GM12878 (cell line): ENCODE measurements around the gene HEXIM1. TPM values are rescaled to one million over a fixed set of nuclear protein-coding genes. Genes with fewer than 3 reads are reported as not detected.

Source experiments
- ATAC-seq: fragments of 200-7000 bp; cut with Tn5 transposase; 3 replicates; pipeline ENCODE4 v1.9.1; 2020; ENCODE audit warnings: mild to moderate bottlenecking, moderate library complexity
- BruUV-seq: library from RNA; stranded (reverse); fragments of 400-500 nt; replicated peaks from 2 replicates; lab custom pipeline; 2021; lab: Mats Ljungman, UMichigan
- CTCF ChIA-PET: fragments of 300-600 bp; sonication (Branson Sonifier 250); formaldehyde crosslinking; extraction: SDS; loops from one replicate; lab custom pipeline; 2021; ENCODE audit warnings: inconsistent platforms; lab: Yijun Ruan, JAX
- POLR2A ChIA-PET: fragments of 350-600 bp; formaldehyde crosslinking; extraction: SDS; loops from one replicate; lab custom pipeline; 2021; ENCODE audit warnings: inconsistent platforms; lab: Charles Lee
- RAD21 ChIA-PET: fragments of 300-600 bp; sonication (Branson Sonifier 250); formaldehyde crosslinking; loops from one replicate; lab custom pipeline; 2023; ENCODE audit warnings: antibody characterized with exemption; ENCODE audit not compliant: unreplicated experiment; lab: Charles Lee
- SMC1A ChIA-PET: fragments of 300-600 bp; sonication (Branson Sonifier 250); formaldehyde crosslinking; loops from one replicate; lab custom pipeline; 2023; ENCODE audit not compliant: unreplicated experiment, uncharacterized antibody; lab: Charles Lee
- DNase-seq: peaks from one replicate; pipeline ENCODE4 v3.0.0-alpha.2; 2011; ENCODE audit warnings: low read depth, low spot score
- FAIRE-seq: peaks from 3 replicates; lab custom pipeline; 2011; peaks lifted over from hg19 to GRCh38; lab: Jason Lieb, UNC
- H2AFZ ChIP-seq: 2 replicates; pipeline ENCODE4 v1.6.0; 2011; ENCODE audit warnings: low read depth, low read length, control low read depth; ENCODE audit not compliant: control insufficient read depth
- H3K27ac ChIP-seq: 2 replicates; pipeline ENCODE4 v1.5.1; 2011; ENCODE audit warnings: control low read depth; ENCODE audit not compliant: control insufficient read depth, insufficient read depth
- H3K27me3 ChIP-seq, 2 experiments: replicated peaks in 1 of 2; 2 replicates each; pipeline versions ENCODE4 v1.6.0 to v1.6.1; 2011; ENCODE audit warnings: low read length in 1 of 2; ENCODE audit not compliant: control insufficient read depth in 2 of 2, insufficient read depth in 2 of 2
- H3K36me3 ChIP-seq, 2 experiments: 2 replicates each; pipeline ENCODE4 v1.5.1; 2011; ENCODE audit warnings: low read length in 1 of 2; ENCODE audit not compliant: control insufficient read depth in 2 of 2, insufficient read depth in 2 of 2
- H3K4me1 ChIP-seq: 2 replicates; pipeline ENCODE4 v1.6.1; 2011; ENCODE audit warnings: mild to moderate bottlenecking, low read length, moderate library complexity, mixed read lengths; ENCODE audit not compliant: control insufficient read depth, insufficient read depth
- H3K4me2 ChIP-seq: 2 replicates; pipeline ENCODE4 v1.6.0; 2011; ENCODE audit warnings: control low read depth; ENCODE audit not compliant: control insufficient read depth, insufficient read depth
- H3K4me3 ChIP-seq: fragments of 200-600 bp; sonication (generic); 2 replicates; pipeline ENCODE4 v1.5.1; 2016
- H3K79me2 ChIP-seq: 2 replicates; pipeline ENCODE4 v1.6.0; 2011; ENCODE audit warnings: low read length; ENCODE audit not compliant: control insufficient read depth, insufficient read depth
- H3K9ac ChIP-seq: 2 replicates; pipeline ENCODE4 v1.8.0; 2011; ENCODE audit warnings: low read length, control low read depth, mixed read lengths; ENCODE audit not compliant: control insufficient read depth, insufficient read depth
- H3K9me3 ChIP-seq: replicated peaks from 3 replicates; pipeline ENCODE4 v1.5.1; 2011; ENCODE audit warnings: mild to moderate bottlenecking, low read length; ENCODE audit not compliant: control insufficient read depth, insufficient read depth
- H4K20me1 ChIP-seq: 2 replicates; pipeline ENCODE4 v1.6.0; 2011; ENCODE audit not compliant: control insufficient read depth, insufficient read depth
- POLR2AphosphoS2 ChIP-seq: IDR thresholded peaks from 2 replicates; pipeline ENCODE4 v1.6.1; 2011; ENCODE audit warnings: low read depth, mild to moderate bottlenecking, low read length, improper control_type of control experiment, moderate library complexity
- POLR2AphosphoS5 ChIP-seq: IDR thresholded peaks from 2 replicates; pipeline ENCODE4 v1.6.1; 2011; ENCODE audit warnings: mild to moderate bottlenecking, low read length, inconsistent platforms
- SPI1 ChIP-seq: IDR thresholded peaks from 2 replicates; pipeline ENCODE4 v1.6.1; 2011; ENCODE audit warnings: low read depth, mild to moderate bottlenecking, low read length, moderate library complexity, borderline replicate concordance; ENCODE audit not compliant: insufficient read depth
- ZNF274 ChIP-seq: IDR thresholded peaks from one replicate; pipeline ENCODE4 v1.8.0; 2011; ENCODE audit not compliant: insufficient read length, insufficient read depth
- WGBS: methylation state at CpG from one replicate; pipeline ENCODE4 v1.1.6; 2016; ENCODE audit warnings: low lambda C conversion rate; ENCODE audit not compliant: insufficient replicate concordance, insufficient coverage; ENCODE audit errors: missing lambda C conversion rate; 5-methylcytosine and 5-hydroxymethylcytosine counted together
- in situ Hi-C: fragments of 300-500 bp; cut with MboI; formaldehyde crosslinking; loops from 9 replicates; pipeline ENCODE4 v1.14.3; 2018; ENCODE audit warnings: mixed read lengths
- intact Hi-C: fragments of 100-400 bp; cut with micrococcal nuclease; formaldehyde crosslinking; loops from one replicate; pipeline ENCODE4 v1.14.2; 2022; ENCODE audit not compliant: unreplicated experiment
- polyA plus RNA-seq, 11 experiments: library from polyadenylated mRNA; depleted of rRNA in 4 of 11; unstranded in 6 of 11; stranded (reverse) in 5 of 11; fragments of >200 nt; fragmentation: Nextera tagmentation in 4 of 11; fragmentation: Illumina TruSeq in 1 of 11; extraction: Ambion mirVana in 4 of 11; extraction: Trizol in 1 of 11; gene quantifications; 1 replicate in 1 of 11; 2 replicates in 10 of 11; pipeline versions ENCODE4 v1.2.1 to v1.2.3, GENCODE V29; 2011 to 2016; ENCODE audit warnings: inconsistent platforms in 2 of 11, missing spikeins in 2 of 11, low read depth in 1 of 11
- total RNA-seq, 4 experiments: library from RNA; depleted of rRNA in 3 of 4; stranded (reverse); fragments of >200 nt in 3 of 4; fragmentation: Illumina TruSeq in 1 of 4; extraction: Trizol in 1 of 4; gene quantifications; 2 replicates each; pipeline versions ENCODE4 v1.2.1 to v1.2.3, GENCODE V29; 2013 to 2021
- TF ChIP-seq, protein P1 (sequence below): IDR thresholded peaks from 2 replicates; pipeline ENCODE4 v1.6.1; 2012; ENCODE audit warnings: mild to moderate bottlenecking, low read depth, low read length
- TF ChIP-seq, protein P2 (sequence below), 3 experiments: IDR thresholded peaks in 2 of 3; conservative IDR thresholded peaks in 1 of 3; 2 replicates each; pipeline ENCODE4 v1.5.1; 2011; ENCODE audit warnings: low read depth in 3 of 3, low read length in 3 of 3, mild to moderate bottlenecking in 3 of 3, control low read depth in 2 of 3, moderate library complexity in 2 of 3, inconsistent platforms in 1 of 3, mixed read lengths in 1 of 3; ENCODE audit not compliant: control insufficient read depth in 2 of 3, insufficient read depth in 1 of 3; ENCODE audit errors: extremely low read depth in 1 of 3

The HEXIM1 gene
- total and polyA plus RNA-seq, 10 of the 15 experiments (the other 5 are each of a cell fraction or from before 2014, with no cell fraction given): 1.9 to 24.1 (median 9.0) TPM

DNA sequence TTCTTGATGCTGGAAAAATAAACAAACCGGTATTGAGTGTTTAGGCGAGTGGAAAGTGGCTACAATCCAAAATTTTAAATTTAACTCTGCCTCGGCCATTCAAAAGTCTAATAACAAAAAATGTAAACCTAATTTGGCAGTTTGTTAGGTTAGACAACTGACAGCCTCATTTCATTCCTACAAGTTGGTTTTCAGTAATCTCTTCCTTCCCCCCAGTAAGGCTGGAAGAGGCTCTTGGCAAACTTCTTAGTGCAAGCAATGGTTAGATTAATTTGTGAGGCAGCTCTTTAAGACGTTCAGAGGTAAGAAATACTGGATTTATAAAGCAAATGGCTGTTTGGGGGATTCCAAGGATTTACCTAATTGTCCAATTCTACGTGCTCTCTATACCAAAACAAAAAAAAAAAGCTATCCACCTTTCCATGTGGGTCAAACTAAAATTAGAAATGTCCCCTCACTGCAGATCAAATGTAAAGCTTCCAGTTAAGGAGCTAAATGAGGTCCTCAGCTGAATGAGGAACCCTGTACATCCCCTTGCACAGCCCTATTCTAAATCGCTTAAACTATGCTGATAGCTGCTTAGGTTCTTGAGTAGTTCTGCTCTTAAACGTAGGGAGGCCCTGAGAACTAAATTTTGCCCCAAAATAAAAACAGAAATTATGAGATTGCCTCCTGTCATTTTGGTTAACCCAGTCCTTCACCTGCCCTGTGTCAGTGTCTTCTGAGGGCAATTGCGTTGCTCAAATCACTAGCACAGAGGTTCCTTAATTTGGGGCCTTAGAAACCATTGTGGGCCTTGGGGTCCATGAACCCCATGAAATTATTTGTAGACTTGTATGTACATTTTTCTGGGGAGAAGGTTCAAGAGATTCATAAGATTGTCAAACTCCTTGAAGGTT is 2.9 kb downstream of the HEXIM1 start:
- ChIA-PET CTCF (interaction anchor here (0.6 to 11.0 kb wide), 33 partner anchors 10 to 376 kb away, joined by 3 to 280 read pairs (median 5); partner anchors contain the start of genes ACBD4, EFTUD2 and HEXIM2), RAD21 (interaction anchor here (0.9 to 6.7 kb wide), 16 partner anchors 9 to 373 kb away, joined by 3 to 121 read pairs (median 4); partner anchors contain the start of genes ACBD4, FMNL1, HEXIM2 and NMT1), POLR2A (interaction anchor here (0.5 to 7.1 kb wide), 26 partner anchors 10 to 693 kb away, joined by 3 to 239 read pairs (median 5); partner anchors contain the start of genes ACBD4, DBF4B, HEXIM2 and MAP3K14), SMC1A (interaction anchor here (1.2 to 6.7 kb wide), 12 partner anchors 9 to 97 kb away, joined by 3 to 114 read pairs (median 6); partner anchors contain the start of genes ACBD4 and HEXIM2)
- no peaks in the 10 kb centered on the region for H3K27me3 ChIP-seq
- no peaks in the 10 kb centered on the region for H3K9me3 ChIP-seq
- peak overlapping the region; percentile 94 for H3K4me2 ChIP-seq
- no peak for ATAC-seq
- H2AFZ ChIP-seq: no peak overlapping the region
- peak; percentile 43; the same call in 1 of the 2 replicates for TF ChIP-seq SPI1
- no peak for TF ChIP-seq POLR2AphosphoS2
- TF ChIP-seq, protein P1, sequence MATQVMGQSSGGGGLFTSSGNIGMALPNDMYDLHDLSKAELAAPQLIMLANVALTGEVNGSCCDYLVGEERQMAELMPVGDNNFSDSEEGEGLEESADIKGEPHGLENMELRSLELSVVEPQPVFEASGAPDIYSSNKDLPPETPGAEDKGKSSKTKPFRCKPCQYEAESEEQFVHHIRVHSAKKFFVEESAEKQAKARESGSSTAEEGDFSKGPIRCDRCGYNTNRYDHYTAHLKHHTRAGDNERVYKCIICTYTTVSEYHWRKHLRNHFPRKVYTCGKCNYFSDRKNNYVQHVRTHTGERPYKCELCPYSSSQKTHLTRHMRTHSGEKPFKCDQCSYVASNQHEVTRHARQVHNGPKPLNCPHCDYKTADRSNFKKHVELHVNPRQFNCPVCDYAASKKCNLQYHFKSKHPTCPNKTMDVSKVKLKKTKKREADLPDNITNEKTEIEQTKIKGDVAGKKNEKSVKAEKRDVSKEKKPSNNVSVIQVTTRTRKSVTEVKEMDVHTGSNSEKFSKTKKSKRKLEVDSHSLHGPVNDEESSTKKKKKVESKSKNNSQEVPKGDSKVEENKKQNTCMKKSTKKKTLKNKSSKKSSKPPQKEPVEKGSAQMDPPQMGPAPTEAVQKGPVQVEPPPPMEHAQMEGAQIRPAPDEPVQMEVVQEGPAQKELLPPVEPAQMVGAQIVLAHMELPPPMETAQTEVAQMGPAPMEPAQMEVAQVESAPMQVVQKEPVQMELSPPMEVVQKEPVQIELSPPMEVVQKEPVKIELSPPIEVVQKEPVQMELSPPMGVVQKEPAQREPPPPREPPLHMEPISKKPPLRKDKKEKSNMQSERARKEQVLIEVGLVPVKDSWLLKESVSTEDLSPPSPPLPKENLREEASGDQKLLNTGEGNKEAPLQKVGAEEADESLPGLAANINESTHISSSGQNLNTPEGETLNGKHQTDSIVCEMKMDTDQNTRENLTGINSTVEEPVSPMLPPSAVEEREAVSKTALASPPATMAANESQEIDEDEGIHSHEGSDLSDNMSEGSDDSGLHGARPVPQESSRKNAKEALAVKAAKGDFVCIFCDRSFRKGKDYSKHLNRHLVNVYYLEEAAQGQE: no peak
- TF ChIP-seq POLR2AphosphoS5: peak; percentile 57
- TF ChIP-seq ZNF274: no peak
- TF ChIP-seq, protein P2, sequence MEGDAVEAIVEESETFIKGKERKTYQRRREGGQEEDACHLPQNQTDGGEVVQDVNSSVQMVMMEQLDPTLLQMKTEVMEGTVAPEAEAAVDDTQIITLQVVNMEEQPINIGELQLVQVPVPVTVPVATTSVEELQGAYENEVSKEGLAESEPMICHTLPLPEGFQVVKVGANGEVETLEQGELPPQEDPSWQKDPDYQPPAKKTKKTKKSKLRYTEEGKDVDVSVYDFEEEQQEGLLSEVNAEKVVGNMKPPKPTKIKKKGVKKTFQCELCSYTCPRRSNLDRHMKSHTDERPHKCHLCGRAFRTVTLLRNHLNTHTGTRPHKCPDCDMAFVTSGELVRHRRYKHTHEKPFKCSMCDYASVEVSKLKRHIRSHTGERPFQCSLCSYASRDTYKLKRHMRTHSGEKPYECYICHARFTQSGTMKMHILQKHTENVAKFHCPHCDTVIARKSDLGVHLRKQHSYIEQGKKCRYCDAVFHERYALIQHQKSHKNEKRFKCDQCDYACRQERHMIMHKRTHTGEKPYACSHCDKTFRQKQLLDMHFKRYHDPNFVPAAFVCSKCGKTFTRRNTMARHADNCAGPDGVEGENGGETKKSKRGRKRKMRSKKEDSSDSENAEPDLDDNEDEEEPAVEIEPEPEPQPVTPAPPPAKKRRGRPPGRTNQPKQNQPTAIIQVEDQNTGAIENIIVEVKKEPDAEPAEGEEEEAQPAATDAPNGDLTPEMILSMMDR (IDR thresholded peaks at IDR 0.05 in 2 of 3, conservative IDR thresholded peaks at IDR 0.05 in 1 of 3; ENCODE audit: control insufficient read depth in 2 of 3, extremely low read depth in 1 of 3, insufficient read depth in 1 of 3, low read depth in 3 of 3, low read length in 3 of 3): no peak
- in situ Hi-C loops (no loop called here), intact Hi-C loops (no loop called here)
- FAIRE-seq: no peak
- H3K4me1 ChIP-seq: peaks cover 13% of the 10 kb centered on the region
- peak overlapping the region; percentile 96 for H3K4me3 ChIP-seq
- peak overlapping the region; percentile 81 for H3K27ac ChIP-seq
- no peaks in the 10 kb centered on the region; the same call in 1 of the 2 replicates for H4K20me1 ChIP-seq
- no peaks in the 10 kb centered on the region for H3K36me3 ChIP-seq
- peaks cover 48% of the 10 kb centered on the region for H3K79me2 ChIP-seq
- DNase-seq: no peak
- peak overlapping the region; percentile 69 for H3K9ac ChIP-seq
- 51% methylated on average over 8 of the region's 8 CpGs for WGBS
- BruUV-seq: no TSS peak
